ENCODE measurements around the gene RPGR.
A peak's percentile ranks its signal among the peaks of the same experiment; 100 is the strongest.

RPGR gene

GRCh38 chrX:38262715-38263620, 64.3 kb downstream of the RPGR start:
- DNase-seq (ENCODE audit: low spot score): no peak

GRCh38 chrX:38260231-38260630, 67.1 kb downstream of the RPGR start:
- no peak for DNase-seq (ENCODE audit: low spot score)

- no peak for DNase-seq (ENCODE audit: low spot score)
These were observed 71.3 kb downstream of the RPGR start for GRCh38 chrX:38256019-38256418.

- no peak for DNase-seq (ENCODE audit: low spot score)
These were observed 77.3 kb downstream of the RPGR start for GRCh38 chrX:38249965-38250364.

- no peak for DNase-seq (ENCODE audit: low spot score)
These were observed 80.3 kb downstream of the RPGR start for GRCh38 chrX:38247051-38247450.

- DNase-seq (ENCODE audit: low spot score): no peak
These were observed 86.8 kb downstream of the RPGR start for GRCh38 chrX:38240541-38240940.

- no peak for DNase-seq (ENCODE audit: low spot score)
These were observed 90.3 kb downstream of the RPGR start for GRCh38 chrX:38236901-38237615.

- DNase-seq (ENCODE audit: low spot score): no peak
These were observed 93.2 kb downstream of the RPGR start for GRCh38 chrX:38233891-38234667.

- DNase-seq (ENCODE audit: low spot score): no peak
These were observed 95.1 kb downstream of the RPGR start for GRCh38 chrX:38232079-38232686.

- DNase-seq (ENCODE audit: low spot score): no peak
These were observed 102.2 kb downstream of the RPGR start for GRCh38 chrX:38225093-38225492.

GRCh38 chrX:38224160-38224559, 103.1 kb downstream of the RPGR start:
- no peak for DNase-seq (ENCODE audit: low spot score)

- no peak for DNase-seq (ENCODE audit: low spot score)
These were observed 105.8 kb downstream of the RPGR start for GRCh38 chrX:38221391-38221929.

GRCh38 chrX:38220415-38221390, 106.6 kb downstream of the RPGR start, which contains the start of gene SRPX:
Gene SRPX, minus strand, starts transcription at chrX:38220871. Its CDS starts 79 bp downstream, at chrX:38220792.
- DNase-seq (ENCODE audit: low spot score): peak; percentile 51

- DNase-seq (ENCODE audit: low spot score): peak; percentile 60
These were observed 107.3 kb downstream of the RPGR start for GRCh38 chrX:38220024-38220414.
